Psoas muscle (tissue), 8 donors: ENCODE data around the gene ELK1. TPM values are rescaled to one million over a fixed set of nuclear protein-coding genes. Genes with fewer than 3 reads are reported as not detected.
A peak's percentile ranks its signal among the peaks of the same experiment; 100 is the strongest.

ENCODE experiments used
- ATAC-seq, 4 donors: fragments of 200-7000 bp; cut with Tn5 transposase; one replicate each; pipeline ENCODE4 v1.9.1; 2020; ENCODE audit warnings: moderate library complexity in 3 of 4, mild to moderate bottlenecking in 2 of 4
- DNase-seq, 2 donors: peaks; one replicate each; pipeline ENCODE4 v3.0.0-alpha.2; 2020
- H3K27ac ChIP-seq: fragments of 200-600 bp; one replicate; pipeline ENCODE4 v1.8.0; 2022
- H3K27me3 ChIP-seq, 3 donors: fragments of 200-600 bp in 1 of 3; one replicate each; pipeline versions ENCODE4 v1.6.1 to v1.8.0; 2013 to 2022; ENCODE audit warnings: low read length in 2 of 3, mild to moderate bottlenecking in 2 of 3, moderate library complexity in 1 of 3; ENCODE audit not compliant: insufficient read depth in 3 of 3
- H3K36me3 ChIP-seq, 2 donors: fragments of 200-600 bp in 1 of 2; one replicate each; pipeline versions ENCODE4 v1.6.1 to v1.8.0; 2013 to 2022; ENCODE audit warnings: low read depth in 1 of 2, mild to moderate bottlenecking in 1 of 2, moderate library complexity in 1 of 2; ENCODE audit not compliant: insufficient read depth in 1 of 2
- H3K4me1 ChIP-seq: fragments of 200-600 bp; one replicate; pipeline ENCODE4 v1.8.0; 2022
- H3K4me3 ChIP-seq: fragments of 200-600 bp; one replicate; pipeline ENCODE4 v1.8.0; 2022; ENCODE audit warnings: mild to moderate bottlenecking
- H3K9me3 ChIP-seq: fragments of 200-600 bp; one replicate; pipeline ENCODE4 v1.8.0; 2022
- WGBS, 3 donors: extraction: QIAGEN DNeasy Blood & Tissue Kit; methylation state at CpG; one replicate each; pipeline versions ENCODE4 v1.1.6 to v1.1.7; 2013; 5-methylcytosine and 5-hydroxymethylcytosine counted together
- intact Hi-C, 2 donors: fragments of 100-400 bp; cut with DNase I; formaldehyde crosslinking; loops; one replicate each; pipeline versions ENCODE4 v1.11.0 to v1.14.2; 2022
- long read RNA-seq, 2 donors: library from polyadenylated mRNA; unstranded; transcript quantifications; one replicate each; pipeline ENCODE4 v2.0.0, GENCODE V29; 2021
- polyA plus RNA-seq, 3 donors: library from polyadenylated mRNA; stranded (reverse); fragments of 200-250 nt; gene quantifications; one replicate each; pipeline ENCODE4 v1.2.3, GENCODE V29; 2013
- total RNA-seq, 4 donors: library from RNA; stranded (reverse); fragmentation: NEBNext Ultra II Directional in 2 of 4; extraction: Animal tissue kit (Norgen Biotek cat#: 25700) in 2 of 4; gene quantifications; one replicate each; pipeline versions ENCODE4 v1.2.1 to v1.2.4, GENCODE V29; 2021 to 2023
- TF ChIP-seq, protein P1 (sequence below): fragments of 200-600 bp; IDR thresholded peaks from one replicate; pipeline ENCODE4 v1.8.0; 2022; ENCODE audit warnings: antibody characterized with exemption
- donor health status: healthy with polysubstance abuse.
- donor health status: DM: no; HTN: no; CAD: no; lungs with moderate emphysema.
- donor health status: Bipolar disorder and iron deficiency.
- donor health status: healthy.
- donor health status: DM: yes; HTN: yes; CAD: no.
- donor health status: DM: no; HTN: no; CAD: no.
- donor health status: DM: no; HTN: no; CAD: no.
- donor health status: DM: yes; HTN: yes; CAD: no.

Gene ELK1, protein sequence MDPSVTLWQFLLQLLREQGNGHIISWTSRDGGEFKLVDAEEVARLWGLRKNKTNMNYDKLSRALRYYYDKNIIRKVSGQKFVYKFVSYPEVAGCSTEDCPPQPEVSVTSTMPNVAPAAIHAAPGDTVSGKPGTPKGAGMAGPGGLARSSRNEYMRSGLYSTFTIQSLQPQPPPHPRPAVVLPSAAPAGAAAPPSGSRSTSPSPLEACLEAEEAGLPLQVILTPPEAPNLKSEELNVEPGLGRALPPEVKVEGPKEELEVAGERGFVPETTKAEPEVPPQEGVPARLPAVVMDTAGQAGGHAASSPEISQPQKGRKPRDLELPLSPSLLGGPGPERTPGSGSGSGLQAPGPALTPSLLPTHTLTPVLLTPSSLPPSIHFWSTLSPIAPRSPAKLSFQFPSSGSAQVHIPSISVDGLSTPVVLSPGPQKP
- 10 to 100 TPM; 30.7 to 55.7 (median 34.2) TPM for total RNA-seq
- polyA plus RNA-seq, result 10 to 100 TPM; 18.7 to 42.8 (median 33.3) TPM
- long read RNA-seq, donor 1, partial matches to known transcripts, result 10 of 26 reads
- long read RNA-seq, donor 1, other reads (novel, unspliced or antisense), result 7 of 26 reads
- long read RNA-seq, donor 2, transcript ELK1-201 (6 exons, 2,695 nt), result major isoform, 9 of 41 reads
- long read RNA-seq, donor 2, transcript ELK1-203 (7 exons, 2,258 nt), result minor isoform, 6 of 41 reads
- long read RNA-seq, donor 2, partial matches to known transcripts, result 15 of 41 reads
- long read RNA-seq, donor 2, other reads (novel, unspliced or antisense), result 10 of 41 reads

DNA sequence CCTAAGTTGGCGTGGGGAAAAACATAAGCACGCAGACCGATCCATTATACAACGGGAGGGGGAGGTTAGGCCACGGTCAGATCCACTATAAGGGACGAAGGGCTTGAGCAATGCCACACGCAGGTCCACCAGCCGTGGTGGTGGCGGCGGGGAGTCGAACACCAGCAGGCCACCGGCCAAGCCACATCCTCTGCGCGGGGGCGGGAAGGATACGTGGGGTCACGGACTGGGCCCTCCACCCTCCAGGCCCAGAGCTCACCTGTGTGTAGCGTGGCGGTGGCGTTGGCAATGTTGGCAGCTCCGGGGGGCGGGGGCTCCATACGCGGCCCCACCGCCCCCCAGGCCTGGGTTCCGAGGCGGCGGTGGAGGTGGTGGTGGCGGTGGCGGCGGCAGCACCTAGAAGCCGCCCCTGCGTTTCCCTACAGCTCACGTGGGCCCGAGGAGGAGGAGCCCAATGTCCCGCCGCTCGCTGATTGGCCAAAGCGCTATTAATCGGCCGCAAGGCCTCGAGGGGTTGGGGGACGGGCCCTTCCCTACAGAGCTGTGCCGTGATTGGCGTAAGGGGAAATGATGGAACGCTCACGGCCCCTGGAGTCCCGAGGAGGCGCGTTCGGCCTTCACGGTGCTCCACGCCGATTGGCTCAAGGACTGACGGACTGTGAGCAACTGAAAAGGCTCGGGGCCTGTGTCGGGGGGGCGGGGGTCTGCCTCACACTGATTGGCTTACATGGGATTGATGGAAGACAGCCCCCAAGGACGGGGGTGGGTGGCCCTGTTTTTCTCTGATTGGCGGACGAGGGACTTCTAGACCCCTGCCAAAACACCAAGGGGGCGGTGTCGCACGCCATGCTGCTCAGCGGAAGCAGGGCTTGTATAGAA, at the start of gene ELK1:
Gene ELK1 (minus strand): TSS at position 400 of the 879 bp plus-strand sequence. CDS start 9,122 bp downstream, outside the sequence.
- 0 to 41% (median 1%) methylated on average over 25 to 65 of the region's 65 CpGs for WGBS, 3 donors
- peak; percentile 93 to 95 (median 95) for ATAC-seq

DNA sequence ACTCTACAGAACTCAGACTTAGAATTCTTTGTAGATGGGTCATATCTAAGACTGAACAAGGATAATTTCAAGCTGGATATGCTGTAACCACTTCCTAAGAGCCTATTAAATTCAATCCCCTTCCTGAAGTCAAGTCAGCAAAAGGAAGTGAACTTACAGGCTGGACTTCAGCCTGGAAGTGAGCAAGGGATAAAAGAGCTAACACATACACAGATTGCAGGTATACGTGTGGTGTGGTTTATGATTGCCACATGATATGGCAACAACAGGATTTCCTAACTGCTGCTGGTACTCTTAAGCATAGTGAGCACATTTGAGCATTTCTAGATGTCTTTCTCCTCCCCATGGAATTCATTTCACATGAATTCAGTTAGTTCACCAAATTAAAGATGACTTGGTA, 46.8 kb upstream of the ELK1 start:
- Histone ChIP-seq H3K4me1 (no peaks in the 10 kb centered on the region), H3K4me3 (no peak overlapping the region), H3K9me3 (peaks cover 9% of the 10 kb centered on the region), H3K27ac (no peak overlapping the region), H3K27me3 (peaks cover 0 to 6% (median 0%) of the 10 kb centered on the region in 3 donors), H3K36me3 (no peaks in the 10 kb centered on the region)
- TF ChIP-seq, protein P1, sequence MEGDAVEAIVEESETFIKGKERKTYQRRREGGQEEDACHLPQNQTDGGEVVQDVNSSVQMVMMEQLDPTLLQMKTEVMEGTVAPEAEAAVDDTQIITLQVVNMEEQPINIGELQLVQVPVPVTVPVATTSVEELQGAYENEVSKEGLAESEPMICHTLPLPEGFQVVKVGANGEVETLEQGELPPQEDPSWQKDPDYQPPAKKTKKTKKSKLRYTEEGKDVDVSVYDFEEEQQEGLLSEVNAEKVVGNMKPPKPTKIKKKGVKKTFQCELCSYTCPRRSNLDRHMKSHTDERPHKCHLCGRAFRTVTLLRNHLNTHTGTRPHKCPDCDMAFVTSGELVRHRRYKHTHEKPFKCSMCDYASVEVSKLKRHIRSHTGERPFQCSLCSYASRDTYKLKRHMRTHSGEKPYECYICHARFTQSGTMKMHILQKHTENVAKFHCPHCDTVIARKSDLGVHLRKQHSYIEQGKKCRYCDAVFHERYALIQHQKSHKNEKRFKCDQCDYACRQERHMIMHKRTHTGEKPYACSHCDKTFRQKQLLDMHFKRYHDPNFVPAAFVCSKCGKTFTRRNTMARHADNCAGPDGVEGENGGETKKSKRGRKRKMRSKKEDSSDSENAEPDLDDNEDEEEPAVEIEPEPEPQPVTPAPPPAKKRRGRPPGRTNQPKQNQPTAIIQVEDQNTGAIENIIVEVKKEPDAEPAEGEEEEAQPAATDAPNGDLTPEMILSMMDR, result no peak
- intact Hi-C loops, result no loop called here
- ATAC-seq (no peak), DNase-seq (no peak)
- WGBS, 3 donors, result 55 to 71% (median 63%) methylated on average over 1 of the region's 1 CpG

More for the DNA sequence above, at the start of gene ELK1:
- Histone ChIP-seq H3K27ac (peak within 1 kb of the TSS; percentile 87), H3K36me3 (peaks cover 3 to 34% of the 10 kb centered on the region in 2 donors), H3K4me1 (peaks cover 8% of the 10 kb centered on the region), H3K27me3 (no peaks in the 10 kb centered on the region), H3K9me3 (no peaks in the 10 kb centered on the region), H3K4me3 (peak within 1 kb of the TSS; percentile 72)
- intact Hi-C loops, result loop anchor here in 1 of 2 donors (10.0 kb wide), 1 partner anchor 506 kb away; the partner anchor contains the start of genes NDUFB11 and RBM10
- TF ChIP-seq, protein P1, result no peak
- peak; percentile 95 to 97 for DNase-seq

DNA sequence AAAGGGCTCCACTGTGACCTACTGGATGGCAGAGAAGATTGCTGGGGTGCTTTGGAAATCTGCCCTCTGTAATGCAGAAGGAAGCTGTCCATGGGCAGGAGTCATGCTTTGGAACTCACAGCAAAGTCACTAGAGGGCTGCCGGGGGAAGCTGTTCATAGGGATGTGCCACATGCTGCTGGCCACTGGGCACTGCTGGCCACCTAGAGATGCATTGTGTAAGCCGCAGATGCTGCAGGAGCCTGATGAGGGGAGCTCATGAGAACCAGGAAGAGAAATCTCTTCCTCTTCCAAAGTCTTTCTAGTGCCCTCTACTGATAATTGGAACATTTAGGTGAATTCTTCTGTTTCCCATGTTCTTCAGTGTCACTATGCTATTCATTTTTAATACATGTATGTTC, 39.8 kb upstream of the ELK1 start:
- TF ChIP-seq, protein P1, result no peak
- H3K4me3 ChIP-seq, result no peak overlapping the region
- H3K9me3 ChIP-seq, result no peaks in the 10 kb centered on the region
- ATAC-seq (no peak), DNase-seq (no peak)
- H3K4me1 ChIP-seq, result no peaks in the 10 kb centered on the region
- peaks cover 0 to 19% (median 0%) of the 10 kb centered on the region in 3 donors for H3K27me3 ChIP-seq
- intact Hi-C loops, result no loop called here
- 34 to 60% (median 55%) methylated on average over 1 to 2 of the region's 2 CpGs for WGBS, 3 donors
- no peaks in the 10 kb centered on the region for H3K36me3 ChIP-seq
- H3K27ac ChIP-seq, result no peak overlapping the region

DNA sequence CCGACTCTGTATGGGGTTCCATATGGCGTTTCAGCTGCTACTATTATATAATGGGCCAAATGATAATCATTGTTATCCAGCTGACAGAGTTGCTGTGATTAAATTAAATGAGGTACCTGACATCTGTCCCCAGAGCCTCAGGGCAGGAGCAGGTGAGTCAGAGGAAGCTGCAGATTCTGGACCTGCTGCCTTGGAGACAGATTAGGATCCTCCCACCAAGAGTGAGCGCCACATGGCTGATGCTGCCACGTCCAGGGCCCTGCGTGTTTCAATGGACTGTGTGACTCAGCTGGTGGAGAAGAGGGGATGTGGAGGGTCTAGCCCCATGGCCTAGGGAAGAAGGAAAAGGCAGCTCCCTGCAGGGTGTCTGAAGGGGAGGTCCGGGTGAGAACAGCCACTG, 36.9 kb upstream of the ELK1 start:
- no peak overlapping the region for H3K27ac ChIP-seq
- H3K4me3 ChIP-seq, result no peak overlapping the region
- intact Hi-C loops, result no loop called here
- H3K4me1 ChIP-seq, result no peaks in the 10 kb centered on the region
- ATAC-seq, result no peak
- no peak for DNase-seq
- H3K36me3 ChIP-seq, result no peaks in the 10 kb centered on the region
- TF ChIP-seq, protein P1, result no peak
- no peaks in the 10 kb centered on the region for H3K9me3 ChIP-seq
- 53 to 73% (median 53%) methylated on average over 5 to 6 of the region's 6 CpGs for WGBS, 3 donors
- peaks cover 0 to 17% (median 0%) of the 10 kb centered on the region in 3 donors for H3K27me3 ChIP-seq
